SW480 (cell line): Measurements from ENCODE around the gene CABLES1.

ENCODE experiments used
- DNase-seq: peaks from one replicate; pipeline ENCODE4 v3.0.0-alpha.2; 2016; ENCODE audit warnings: low spot score

CABLES1 gene

GRCh38 chr18:23194155-23194996 is 59.1 kb downstream of the CABLES1 start:
- no peak for DNase-seq

- no peak for DNase-seq
These were observed 60.0 kb downstream of the CABLES1 start for GRCh38 chr18:23194997-23195957.

- peak; percentile 57 for DNase-seq
These were observed 61.1 kb downstream of the CABLES1 start for GRCh38 chr18:23196119-23197007.

- no peak for DNase-seq
These were observed 63.0 kb downstream of the CABLES1 start for GRCh38 chr18:23198217-23198845.

- no peak for DNase-seq
These were observed 65.5 kb downstream of the CABLES1 start for GRCh38 chr18:23200756-23201155.

GRCh38 chr18:23201741-23202140 is 66.5 kb downstream of the CABLES1 start:
- no peak for DNase-seq

- no peak for DNase-seq
These were observed 68.7 kb downstream of the CABLES1 start for GRCh38 chr18:23203891-23204432.

- no peak for DNase-seq
These were observed 69.4 kb downstream of the CABLES1 start for GRCh38 chr18:23204589-23205235.

- DNase-seq = no peak
These were observed 70.7 kb downstream of the CABLES1 start for GRCh38 chr18:23205980-23206379.

- no peak for DNase-seq
These were observed 72.1 kb downstream of the CABLES1 start for GRCh38 chr18:23207191-23207955.

GRCh38 chr18:23207994-23208393 is 72.7 kb downstream of the CABLES1 start:
- DNase-seq = no peak

- DNase-seq = no peak
These were observed 73.3 kb downstream of the CABLES1 start for GRCh38 chr18:23208600-23208999.

GRCh38 chr18:23209031-23209430 is 73.7 kb downstream of the CABLES1 start:
- DNase-seq = peak; percentile 73

GRCh38 chr18:23209796-23210195 is 74.5 kb downstream of the CABLES1 start:
- DNase-seq = no peak

- DNase-seq = no peak
These were observed 75.2 kb downstream of the CABLES1 start for GRCh38 chr18:23210526-23210925.

- DNase-seq = no peak
These were observed 75.9 kb downstream of the CABLES1 start for GRCh38 chr18:23211146-23211545.

GRCh38 chr18:23212161-23212560 is 76.9 kb downstream of the CABLES1 start:
- no peak for DNase-seq

GRCh38 chr18:23213200-23213599 is 77.9 kb downstream of the CABLES1 start:
- DNase-seq = no peak

- DNase-seq = no peak
These were observed 82.5 kb downstream of the CABLES1 start for GRCh38 chr18:23217781-23218180.

GRCh38 chr18:23220355-23220754 is 85.1 kb downstream of the CABLES1 start:
- DNase-seq = no peak
